ENCODE data around the gene CFAP126.
"Not testable (repeated sequence)": the region's sequence is repeated elsewhere in the genome, so short reads cannot be mapped to it uniquely, and the experiment has no call there.

The CFAP126 gene

GRCh38 chr1:161379071-161379470 lies 11.4 kb upstream of the CFAP126 start:
- DNase-seq: no peak

- DNase-seq: no peak
Measured at GRCh38 chr1:161378014-161378413, 10.3 kb upstream of the CFAP126 start.

- no peak for DNase-seq
Measured at GRCh38 chr1:161374373-161374772, 6.7 kb upstream of the CFAP126 start.

GRCh38 chr1:161373442-161373841 lies 5.8 kb upstream of the CFAP126 start:
- no peak for DNase-seq

- DNase-seq: no peak
Measured at GRCh38 chr1:161365207-161365606, 2.5 kb downstream of the CFAP126 start.

- DNase-seq: no peak
Measured at GRCh38 chr1:161364332-161364731, 3.3 kb downstream of the CFAP126 start.

- DNase-seq: no peak
Measured at GRCh38 chr1:161359291-161359690, 8.4 kb downstream of the CFAP126 start.

- DNase-seq: no peak
Measured at GRCh38 chr1:161357073-161357472, 10.6 kb downstream of the CFAP126 start.

- DNase-seq: no peak
Measured at GRCh38 chr1:161351482-161351881, 16.2 kb downstream of the CFAP126 start.

GRCh38 chr1:161350671-161351070 lies 17.0 kb downstream of the CFAP126 start:
- DNase-seq: no peak

- DNase-seq: no peak
Measured at GRCh38 chr1:161342821-161343220, 24.9 kb downstream of the CFAP126 start.

- DNase-seq: no peak
Measured at GRCh38 chr1:161342177-161342576, 25.5 kb downstream of the CFAP126 start.

GRCh38 chr1:161335796-161336195 lies 31.9 kb downstream of the CFAP126 start:
- DNase-seq: no peak

GRCh38 chr1:161333166-161333565 lies 34.5 kb downstream of the CFAP126 start:
- no peak for DNase-seq

GRCh38 chr1:161330346-161330745 lies 37.3 kb downstream of the CFAP126 start:
- no peak for DNase-seq

GRCh38 chr1:161324020-161324419 lies 43.7 kb downstream of the CFAP126 start:
- no peak for DNase-seq

GRCh38 chr1:161315841-161316674 lies 51.6 kb downstream of the CFAP126 start:
- DNase-seq: not testable (repeated sequence)
